Loucy (cell line): ENCODE data around the gene RNF130.

Experiments used
- H2AFZ ChIP-seq: fragments of 200-600 bp; sonication (generic); 2 replicates; pipeline ENCODE4 v1.6.0; 2016; ENCODE audit warnings: antibody characterized with exemption, mild to moderate bottlenecking, low read length, moderate library complexity
- H3F3A ChIP-seq: fragments of 200-600 bp; 2 replicates; pipeline ENCODE4 v1.6.0; 2016; ENCODE audit warnings: antibody characterized with exemption, low read depth, mild to moderate bottlenecking
- H3K27me3 ChIP-seq: fragments of 200-600 bp; sonication (generic); 2 replicates; pipeline ENCODE4 v1.6.1; 2014; ENCODE audit warnings: low read length, mild to moderate bottlenecking; ENCODE audit not compliant: insufficient read depth, poor library complexity, severe bottlenecking
- H3K36me3 ChIP-seq: fragments of 200-600 bp; sonication (generic); 2 replicates; pipeline ENCODE4 v1.6.1; 2016; ENCODE audit warnings: low read length; ENCODE audit not compliant: insufficient read depth
- H3K4me1 ChIP-seq: fragments of 200-600 bp; sonication (generic); 2 replicates; pipeline ENCODE4 v1.5.1; 2014; ENCODE audit warnings: low read length, mild to moderate bottlenecking; ENCODE audit not compliant: insufficient read depth, poor library complexity, severe bottlenecking
- H3K4me2 ChIP-seq: fragments of 200-600 bp; sonication (generic); 2 replicates; pipeline ENCODE4 v1.6.0; 2014; ENCODE audit warnings: antibody characterized with exemption, low read length, low read depth, mild to moderate bottlenecking; ENCODE audit not compliant: poor library complexity, severe bottlenecking
- H3K4me3 ChIP-seq: fragments of 200-600 bp; sonication (generic); 2 replicates; pipeline ENCODE4 v1.5.1; 2014; ENCODE audit warnings: low read length, mild to moderate bottlenecking, mixed read lengths; ENCODE audit not compliant: poor library complexity, severe bottlenecking
- H3K79me2 ChIP-seq: fragments of 200-600 bp; sonication (generic); 2 replicates; pipeline ENCODE4 v1.6.1; 2014; ENCODE audit warnings: low read length; ENCODE audit not compliant: insufficient read depth
- H3K9ac ChIP-seq: fragments of 200-600 bp; sonication (generic); 2 replicates; pipeline ENCODE4 v1.6.0; 2014; ENCODE audit warnings: mild to moderate bottlenecking, low read depth, low read length, moderate library complexity; ENCODE audit not compliant: poor library complexity, severe bottlenecking
- H3K9me2 ChIP-seq: fragments of 200-600 bp; sonication (generic); replicated peaks from 2 replicates; pipeline ENCODE4 v1.6.1; 2016; ENCODE audit warnings: low read depth, low read length, mixed read lengths
- H3K9me3 ChIP-seq: fragments of 200-600 bp; sonication (generic); 2 replicates; pipeline ENCODE4 v1.6.1; 2014; ENCODE audit warnings: mild to moderate bottlenecking, antibody characterized with exemption, low read length, low read depth; ENCODE audit not compliant: insufficient read depth
- H4K20me1 ChIP-seq: fragments of 200-600 bp; sonication (generic); 2 replicates; pipeline ENCODE4 v1.6.0; 2014; ENCODE audit warnings: antibody characterized with exemption, low read length, mild to moderate bottlenecking; ENCODE audit not compliant: insufficient read depth, poor library complexity, severe bottlenecking
- EZH2phosphoT487 ChIP-seq: fragments of 200-600 bp; IDR thresholded peaks from 2 replicates; pipeline ENCODE4 v1.6.1; 2018; ENCODE audit warnings: antibody characterized with exemption, mild to moderate bottlenecking, moderate library complexity, borderline replicate concordance
- TF ChIP-seq, protein P1 (sequence below): fragments of 200-600 bp; sonication (generic); conservative IDR thresholded peaks from 2 replicates; pipeline ENCODE4 v1.5.1; 2014; ENCODE audit warnings: mild to moderate bottlenecking, antibody characterized with exemption, low read length

Gene RNF130

GRCh38 chr5:179955630-179956029, 115.9 kb downstream of the RNF130 start:
- no peak overlapping the region for H2AFZ ChIP-seq
- no peak overlapping the region for H3K4me2 ChIP-seq
- H3K79me2 ChIP-seq, result no peaks in the 10 kb centered on the region
- TF ChIP-seq, protein P1, sequence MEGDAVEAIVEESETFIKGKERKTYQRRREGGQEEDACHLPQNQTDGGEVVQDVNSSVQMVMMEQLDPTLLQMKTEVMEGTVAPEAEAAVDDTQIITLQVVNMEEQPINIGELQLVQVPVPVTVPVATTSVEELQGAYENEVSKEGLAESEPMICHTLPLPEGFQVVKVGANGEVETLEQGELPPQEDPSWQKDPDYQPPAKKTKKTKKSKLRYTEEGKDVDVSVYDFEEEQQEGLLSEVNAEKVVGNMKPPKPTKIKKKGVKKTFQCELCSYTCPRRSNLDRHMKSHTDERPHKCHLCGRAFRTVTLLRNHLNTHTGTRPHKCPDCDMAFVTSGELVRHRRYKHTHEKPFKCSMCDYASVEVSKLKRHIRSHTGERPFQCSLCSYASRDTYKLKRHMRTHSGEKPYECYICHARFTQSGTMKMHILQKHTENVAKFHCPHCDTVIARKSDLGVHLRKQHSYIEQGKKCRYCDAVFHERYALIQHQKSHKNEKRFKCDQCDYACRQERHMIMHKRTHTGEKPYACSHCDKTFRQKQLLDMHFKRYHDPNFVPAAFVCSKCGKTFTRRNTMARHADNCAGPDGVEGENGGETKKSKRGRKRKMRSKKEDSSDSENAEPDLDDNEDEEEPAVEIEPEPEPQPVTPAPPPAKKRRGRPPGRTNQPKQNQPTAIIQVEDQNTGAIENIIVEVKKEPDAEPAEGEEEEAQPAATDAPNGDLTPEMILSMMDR, result no peak
- no peak for TF ChIP-seq EZH2phosphoT487
- H3K4me3 ChIP-seq, result no peak overlapping the region
- H3K27me3 ChIP-seq, result no peaks in the 10 kb centered on the region
- H3K4me1 ChIP-seq, result no peaks in the 10 kb centered on the region
- H3K9me2 ChIP-seq, result no peaks in the 10 kb centered on the region
- 0 out of 2 replicates have a peak, but pooled peaks cover 4% of the 10 kb centered on the region for H3K36me3 ChIP-seq
- no peaks in the 10 kb centered on the region for H3F3A ChIP-seq
- H3K9me3 ChIP-seq, result no peaks in the 10 kb centered on the region
- no peaks in the 10 kb centered on the region for H4K20me1 ChIP-seq
- H3K9ac ChIP-seq, result no peak overlapping the region

- Histone ChIP-seq H2AFZ (no peak overlapping the region), H3K36me3 (0 out of 2 replicates have a peak, but pooled peaks cover 4% of the 10 kb centered on the region)
- TF ChIP-seq EZH2phosphoT487, result no peak
- TF ChIP-seq, protein P1, result no peak
These were observed 116.5 kb downstream of the RNF130 start for GRCh38 chr5:179955062-179955461.

DNA sequence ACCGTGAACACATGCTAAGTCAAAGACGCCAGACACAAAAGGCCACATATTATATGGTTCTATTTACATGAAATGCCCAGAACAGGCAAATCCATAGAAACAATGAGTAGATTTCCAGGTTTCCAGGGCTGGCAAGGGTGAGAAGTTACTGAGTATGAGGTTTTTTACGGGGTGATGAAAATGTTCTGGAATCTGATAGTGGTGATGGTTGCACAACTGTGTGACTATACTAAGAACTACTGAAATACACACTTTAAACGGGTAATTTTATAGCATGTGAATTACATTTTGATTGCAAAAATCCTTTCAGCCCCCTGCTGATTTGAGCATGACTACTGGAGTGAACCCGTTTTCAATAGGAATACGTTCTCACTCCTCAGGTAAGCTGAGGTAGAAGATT, 117.1 kb downstream of the RNF130 start:
- Histone ChIP-seq H3K4me2 (no peak overlapping the region), H3K27me3 (no peaks in the 10 kb centered on the region), H3K4me1 (no peaks in the 10 kb centered on the region), H3K36me3 (0 out of 2 replicates have a peak, but pooled peaks cover 4% of the 10 kb centered on the region), H3K9ac (no peak overlapping the region), H3K9me3 (no peaks in the 10 kb centered on the region), H2AFZ (no peak overlapping the region), H3K79me2 (no peaks in the 10 kb centered on the region), H3K4me3 (no peak overlapping the region), H4K20me1 (no peaks in the 10 kb centered on the region), H3K9me2 (no peaks in the 10 kb centered on the region), H3F3A (no peaks in the 10 kb centered on the region)
- TF ChIP-seq EZH2phosphoT487, result no peak
- TF ChIP-seq, protein P1, result no peak

More at GRCh38 chr5:179955062-179955461, 116.5 kb downstream of the RNF130 start:
- no peaks in the 10 kb centered on the region for H3K79me2 ChIP-seq
- H3K9me2 ChIP-seq, result no peaks in the 10 kb centered on the region
- no peaks in the 10 kb centered on the region for H3K27me3 ChIP-seq
- no peak overlapping the region for H3K9ac ChIP-seq
- no peaks in the 10 kb centered on the region for H3K9me3 ChIP-seq
- H3F3A ChIP-seq, result no peaks in the 10 kb centered on the region
- H3K4me2 ChIP-seq, result no peak overlapping the region
- H3K4me1 ChIP-seq, result no peaks in the 10 kb centered on the region
- H4K20me1 ChIP-seq, result no peaks in the 10 kb centered on the region
- no peak overlapping the region for H3K4me3 ChIP-seq
